H1 (cell line): ENCODE data around the gene C2orf76. TPM values are rescaled to one million over a fixed set of nuclear protein-coding genes. Genes with fewer than 3 reads are reported as not detected.

Experiments
- CTCF ChIA-PET: fragments of 300-600 bp; sonication (Branson Sonifier 250); formaldehyde crosslinking; loops from one replicate; lab custom pipeline; 2021; ENCODE audit not compliant: partially characterized antibody; lab: Charles Lee
- POLR2A ChIA-PET: fragments of 300-600 bp; sonication (Branson Sonifier 250); formaldehyde crosslinking; loops from one replicate; lab custom pipeline; 2021; ENCODE audit warnings: inconsistent platforms; ENCODE audit not compliant: partially characterized antibody; lab: Charles Lee
- DNase-seq, 2 experiments: peaks; one replicate each; pipeline versions ENCODE4 v3.0.0 to v3.0.0-alpha.2; 2010 to 2022; ENCODE audit warnings: low spot score in 2 of 2, low read depth in 1 of 2, mixed read lengths in 1 of 2
- FAIRE-seq: peaks from 2 replicates; lab custom pipeline; 2011; peaks lifted over from hg19 to GRCh38; lab: Jason Lieb, UNC
- H2AFZ ChIP-seq: 2 replicates; pipeline ENCODE4 v1.8.1; 2012; ENCODE audit warnings: low read length, inconsistent platforms
- H2AK5ac ChIP-seq: 2 replicates; pipeline ENCODE4 v1.6.1; 2013; ENCODE audit warnings: low read depth, low read length
- H2BK120ac ChIP-seq: replicated peaks from 2 replicates; pipeline ENCODE3; 2013; ENCODE audit warnings: low read depth, low read length, inconsistent platforms
- H2BK12ac ChIP-seq: 2 replicates; pipeline ENCODE4 v1.6.1; 2013; ENCODE audit warnings: low read depth, low read length
- H2BK15ac ChIP-seq: 2 replicates; pipeline ENCODE4 v1.6.1; 2013; ENCODE audit warnings: low read length
- H2BK20ac ChIP-seq: 2 replicates; pipeline ENCODE4 v1.6.1; 2013; ENCODE audit warnings: low read length
- H2BK5ac ChIP-seq: 2 replicates; pipeline ENCODE4 v1.6.1; 2013; ENCODE audit warnings: low read depth, low read length
- H3K14ac ChIP-seq: 2 replicates; pipeline ENCODE4 v1.6.1; 2013; ENCODE audit warnings: inconsistent platforms; ENCODE audit not compliant: insufficient read length
- H3K18ac ChIP-seq: 2 replicates; pipeline ENCODE4 v1.6.1; 2013; ENCODE audit warnings: low read length; ENCODE audit errors: extremely low read depth
- H3K23ac ChIP-seq: 2 replicates; pipeline ENCODE4 v1.6.1; 2013; ENCODE audit warnings: inconsistent platforms; ENCODE audit not compliant: insufficient read length
- H3K23me2 ChIP-seq: 2 replicates; pipeline ENCODE4 v1.6.1; 2013; ENCODE audit warnings: low read depth, low read length
- H3K27ac ChIP-seq: 2 replicates; pipeline ENCODE4 v1.6.1; 2011; ENCODE audit warnings: low read depth, low read length, inconsistent platforms
- H3K27me3 ChIP-seq, 4 experiments: replicated peaks in 1 of 4; 1 replicate in 1 of 4; 2 replicates in 3 of 4; pipeline versions ENCODE4 v1.6.1 to v1.8.1; 2011 to 2013; ENCODE audit warnings: low read length in 3 of 4, mild to moderate bottlenecking in 3 of 4, inconsistent platforms in 2 of 4, mixed read lengths in 2 of 4, moderate library complexity in 1 of 4; ENCODE audit not compliant: control insufficient read depth in 3 of 4, insufficient read depth in 3 of 4; ENCODE audit errors: extremely low read depth in 1 of 4
- H3K36me3 ChIP-seq, 4 experiments: 2 replicates each; pipeline versions ENCODE4 v1.6.1 to v1.8.1; 2011 to 2013; ENCODE audit warnings: mild to moderate bottlenecking in 4 of 4, low read length in 3 of 4, moderate library complexity in 2 of 4, control low read depth in 1 of 4, inconsistent platforms in 1 of 4; ENCODE audit not compliant: insufficient read depth in 4 of 4, control insufficient read depth in 2 of 4
- H3K4ac ChIP-seq: replicated peaks from 2 replicates; pipeline ENCODE3; 2013; ENCODE audit warnings: low read length, low read depth, mixed read lengths, inconsistent platforms; ENCODE audit not compliant: insufficient read length
- H3K4me1 ChIP-seq, 4 experiments: replicated peaks in 1 of 4; 1 replicate in 1 of 4; 2 replicates in 3 of 4; pipeline versions ENCODE4 v1.6.1 to v1.8.1; 2011 to 2013; ENCODE audit warnings: low read length in 3 of 4, inconsistent platforms in 2 of 4, mixed read lengths in 1 of 4; ENCODE audit not compliant: insufficient read depth in 4 of 4, control insufficient read depth in 3 of 4
- H3K4me2 ChIP-seq, 2 experiments: 2 replicates each; pipeline versions ENCODE4 v1.6.1 to v1.8.1; 2011 to 2013; ENCODE audit warnings: low read depth in 2 of 2, low read length in 2 of 2, control low read depth in 1 of 2, inconsistent platforms in 1 of 2, mild to moderate bottlenecking in 1 of 2; ENCODE audit not compliant: insufficient read depth in 1 of 2
- H3K4me3 ChIP-seq, 4 experiments: fragments of 200-600, 300-600 bp in 1 of 4; sonication (generic), shearing (Covaris generic), sonication (Bioruptor Twin) in 1 of 4; 2 replicates each; pipeline versions ENCODE4 v1.5.1 to v1.8.1; 2011 to 2016; ENCODE audit warnings: low read length in 4 of 4, low read depth in 3 of 4, control low read depth in 2 of 4, inconsistent platforms in 2 of 4, mild to moderate bottlenecking in 2 of 4, mixed read lengths in 1 of 4, moderate library complexity in 1 of 4; ENCODE audit not compliant: insufficient read depth in 2 of 4; ENCODE audit errors: extremely low read depth in 1 of 4
- H3K56ac ChIP-seq: replicated peaks from 2 replicates; pipeline ENCODE3; 2013; ENCODE audit warnings: low read depth, mild to moderate bottlenecking, mixed read lengths, low read length, inconsistent platforms; ENCODE audit not compliant: insufficient read length
- H3K79me1 ChIP-seq: 2 replicates; pipeline ENCODE4 v1.6.1; 2013; ENCODE audit warnings: low read depth, low read length, control low read depth
- H3K79me2 ChIP-seq, 2 experiments: 2 replicates each; pipeline versions ENCODE4 v1.6.1 to v1.8.1; 2012 to 2013; ENCODE audit warnings: low read length in 2 of 2, mild to moderate bottlenecking in 2 of 2, inconsistent platforms in 1 of 2; ENCODE audit not compliant: insufficient read depth in 2 of 2, control insufficient read depth in 1 of 2
- H3K9ac ChIP-seq, 4 experiments: replicated peaks in 1 of 4; 1 replicate in 1 of 4; 2 replicates in 3 of 4; pipeline versions ENCODE4 v1.6.1 to v1.8.1; 2011 to 2013; ENCODE audit warnings: low read depth in 3 of 4, low read length in 3 of 4, control low read depth in 2 of 4, mild to moderate bottlenecking in 2 of 4, moderate library complexity in 2 of 4, inconsistent platforms in 1 of 4; ENCODE audit errors: extremely low read depth in 1 of 4
- H3K9me3 ChIP-seq, 2 experiments: 2 replicates each; pipeline versions ENCODE4 v1.6.1 to v1.8.1; 2012 to 2013; ENCODE audit warnings: mild to moderate bottlenecking in 2 of 2, moderate library complexity in 2 of 2, control low read depth in 1 of 2, inconsistent platforms in 1 of 2, low read depth in 1 of 2, low read length in 1 of 2, mixed read lengths in 1 of 2; ENCODE audit not compliant: insufficient read depth in 2 of 2
- H4K20me1 ChIP-seq, 2 experiments: replicated peaks in 1 of 2; 2 replicates each; pipeline versions ENCODE3 to v1.8.1; 2011 to 2013; ENCODE audit warnings: inconsistent platforms in 2 of 2, low read length in 2 of 2, mild to moderate bottlenecking in 1 of 2; ENCODE audit not compliant: insufficient read depth in 2 of 2, control insufficient read depth in 1 of 2
- H4K5ac ChIP-seq: 2 replicates; pipeline ENCODE4 v1.6.1; 2013; ENCODE audit warnings: low read length, low read depth, mixed read lengths, inconsistent platforms; ENCODE audit not compliant: insufficient read length
- H4K8ac ChIP-seq: 2 replicates; pipeline ENCODE4 v1.8.0; 2013; ENCODE audit warnings: mild to moderate bottlenecking, moderate library complexity, low read length, inconsistent platforms; ENCODE audit not compliant: insufficient read depth; ENCODE audit errors: extremely low read depth
- H4K91ac ChIP-seq: replicated peaks from 2 replicates; pipeline ENCODE3; 2013; ENCODE audit warnings: low read length, mixed read lengths, inconsistent platforms; ENCODE audit not compliant: insufficient read length
- BCL11A ChIP-seq, 2 experiments: IDR thresholded peaks; one replicate each; pipeline ENCODE4 v1.6.1; 2011; ENCODE audit warnings: low read depth in 2 of 2, low read length in 2 of 2, mild to moderate bottlenecking in 2 of 2
- CBX8 ChIP-seq: fragments of 300-800, 300-1000 bp; sonication (generic); IDR thresholded peaks from 2 replicates; pipeline ENCODE4 v1.7.1; 2016; ENCODE audit warnings: low read depth, low read length, borderline replicate concordance
- CEBPB ChIP-seq: IDR thresholded peaks from 2 replicates; pipeline ENCODE4 v1.6.1; 2012; ENCODE audit warnings: low read depth, low read length
- CHD1 ChIP-seq: IDR thresholded peaks from 2 replicates; pipeline ENCODE4 v1.6.1; 2012; ENCODE audit warnings: low read depth, low read length, improper control_type of control experiment
- EP300 ChIP-seq, 2 experiments: IDR thresholded peaks; 1 replicate in 1 of 2; 2 replicates in 1 of 2; pipeline ENCODE4 v1.6.1; 2011 to 2012; ENCODE audit warnings: low read depth in 2 of 2, low read length in 2 of 2, mild to moderate bottlenecking in 2 of 2, borderline replicate concordance in 1 of 2, inconsistent platforms in 1 of 2, moderate library complexity in 1 of 2
- EZH2 ChIP-seq: fragments of 200-600 bp; sonication (generic); IDR thresholded peaks from 2 replicates; pipeline ENCODE4 v1.7.1; 2012; ENCODE audit warnings: low read depth, mild to moderate bottlenecking, moderate library complexity, low read length, inconsistent platforms; ENCODE audit not compliant: severe bottlenecking
- HDAC2 ChIP-seq, 2 experiments: fragments of 300-600 bp in 1 of 2; sonication (generic) in 1 of 2; IDR thresholded peaks; 2 replicates each; pipeline ENCODE4 v1.6.1; 2011 to 2012; ENCODE audit warnings: low read depth in 2 of 2, low read length in 2 of 2, mild to moderate bottlenecking in 2 of 2, moderate library complexity in 2 of 2, borderline replicate concordance in 1 of 2, inconsistent platforms in 1 of 2
- KDM4A ChIP-seq: IDR thresholded peaks from one replicate; pipeline ENCODE4 v1.7.1; 2012; ENCODE audit warnings: low read depth, mild to moderate bottlenecking, moderate library complexity, low read length, inconsistent platforms; ENCODE audit not compliant: severe bottlenecking
- MAFK ChIP-seq: IDR thresholded peaks from 2 replicates; pipeline ENCODE4 v1.6.1; 2012; ENCODE audit warnings: low read depth, mild to moderate bottlenecking, improper control_type of control experiment, low read length
- RAD21 ChIP-seq, 2 experiments: IDR thresholded peaks in 1 of 2; conservative IDR thresholded peaks in 1 of 2; 2 replicates each; pipeline ENCODE4 v1.6.1; 2011; ENCODE audit warnings: low read depth in 2 of 2, low read length in 2 of 2, improper control_type of control experiment in 1 of 2, inconsistent platforms in 1 of 2, mild to moderate bottlenecking in 1 of 2, moderate library complexity in 1 of 2
- SRF ChIP-seq: IDR thresholded peaks from 2 replicates; pipeline ENCODE4 v1.6.1; 2011; ENCODE audit warnings: mild to moderate bottlenecking, low read depth, low read length, moderate library complexity
- ZNF274 ChIP-seq: IDR thresholded peaks from 2 replicates; pipeline ENCODE4 v1.7.0; 2012; ENCODE audit warnings: low read length, borderline replicate concordance; ENCODE audit errors: extremely low read depth
- WGBS, 2 experiments: shearing (Covaris generic) in 1 of 2; methylation state at CpG; one replicate each; pipeline versions ENCODE4 v1.1.6 to v1.1.7; 2013 to 2015; ENCODE audit warnings: low lambda C conversion rate in 2 of 2, mixed read lengths in 2 of 2, inconsistent platforms in 1 of 2, low coverage in 1 of 2, missing lambda C conversion rate in 1 of 2; ENCODE audit not compliant: insufficient replicate concordance in 2 of 2, insufficient coverage in 1 of 2, insufficient read length in 1 of 2; ENCODE audit errors: extremely low coverage in 1 of 2, missing lambda C conversion rate in 1 of 2; 5-methylcytosine and 5-hydroxymethylcytosine counted together
- polyA plus RNA-seq, 7 experiments: library from polyadenylated mRNA; depleted of rRNA in 3 of 7; stranded (reverse) in 5 of 7; unstranded in 2 of 7; fragments of >200 nt in 5 of 7; fragments of 200-250 nt in 2 of 7; gene quantifications; 1 replicate in 5 of 7; 2 replicates in 1 of 7; 4 replicates in 1 of 7; pipeline versions ENCODE4 v1.2.1 to v1.2.3, GENCODE V29; 2011 to 2013; ENCODE audit warnings: missing spikeins in 2 of 7, mixed read lengths in 2 of 7
- total RNA-seq: library from RNA; stranded (reverse); fragmentation: NEBNext Ultra II Directional; extraction: Animal tissue kit (Norgen Biotek cat#: 25700); gene quantifications from 2 replicates; pipeline ENCODE4 v1.2.1, GENCODE V29; 2021
- TF ChIP-seq, protein P1 (sequence below): IDR thresholded peaks from 2 replicates; pipeline ENCODE4 v1.6.1; 2011; ENCODE audit warnings: low read depth, mild to moderate bottlenecking, low read length; ENCODE audit not compliant: insufficient read depth

Gene C2orf76
- total and polyA plus RNA-seq, 2 of the 8 experiments (the other 6 are each of a cell fraction or from before 2014, with no cell fraction given) = 4.4 to 5.0 TPM

- H4K91ac ChIP-seq = no peak overlapping the region
- CTCF ChIA-PET = interaction anchor here (0.7 to 21.3 kb wide), 12 partner anchors 24 to 250 kb away, joined by 3 to 411 read pairs (median 6); no protein-coding TSS in a partner anchor
- no peak overlapping the region for H2AK5ac ChIP-seq
- H3K23me2 ChIP-seq = no peaks in the 10 kb centered on the region
- no peak overlapping the region for H2BK5ac ChIP-seq
- no peak overlapping the region for H3K4me3 ChIP-seq
- H3K9ac ChIP-seq = no peak overlapping the region
- no peak overlapping the region for H2BK20ac ChIP-seq
- no peak overlapping the region for H3K56ac ChIP-seq
- H4K20me1 ChIP-seq = no peaks in the 10 kb centered on the region
- no peak overlapping the region for H2BK12ac ChIP-seq
- no peaks in the 10 kb centered on the region for H3K9me3 ChIP-seq
- no peaks in the 10 kb centered on the region for H3K36me3 ChIP-seq
- H3K27me3 ChIP-seq = no peaks in the 10 kb centered on the region
- no peak overlapping the region for H3K27ac ChIP-seq
- H3K79me2 ChIP-seq = no peaks in the 10 kb centered on the region
- no peak overlapping the region for H3K14ac ChIP-seq
- FAIRE-seq (no peak), DNase-seq (no peak)
- 81% methylated on average over 4 of the region's 4 CpGs; no CpG with 5 or more reads in 1 of the 2 experiments for WGBS, 2 experiments
- H2AFZ ChIP-seq = no peak overlapping the region
- no peaks in the 10 kb centered on the region for H3K79me1 ChIP-seq
- no peaks in the 10 kb centered on the region for H3K4me1 ChIP-seq
- POLR2A ChIA-PET = interaction anchor here (1.6 kb wide), 1 partner anchor 33 kb away, joined by 4 read pairs; no protein-coding TSS in a partner anchor
- no peak overlapping the region for H3K4me2 ChIP-seq
- no peak overlapping the region for H3K23ac ChIP-seq
- no peak overlapping the region for H3K18ac ChIP-seq
- no peak overlapping the region for H2BK120ac ChIP-seq
- no peak overlapping the region for H2BK15ac ChIP-seq
- H4K5ac ChIP-seq = no peak overlapping the region
- no peak overlapping the region for H3K4ac ChIP-seq
- no peak overlapping the region for H4K8ac ChIP-seq
- TF ChIP-seq EP300 (IDR thresholded peaks at IDR 0.05; ENCODE audit: borderline replicate concordance in 1 of 2, low read depth in 2 of 2, low read length in 2 of 2) (no peak), SRF (no peak), CBX8 (no peak), RAD21 (IDR thresholded peaks at IDR 0.05 in 1 of 2, conservative IDR thresholded peaks at IDR 0.05 in 1 of 2; ENCODE audit: low read depth in 2 of 2, low read length in 2 of 2) (no peak), CHD1 (no peak), MAFK (no peak), BCL11A (IDR thresholded peaks at IDR 0.05; ENCODE audit: low read depth in 2 of 2, low read length in 2 of 2) (no peak), EZH2 (no peak), HDAC2 (IDR thresholded peaks at IDR 0.05; ENCODE audit: borderline replicate concordance in 1 of 2, low read depth in 2 of 2, low read length in 2 of 2) (no peak), CEBPB (no peak), ZNF274 (no peak), KDM4A (no peak)
- TF ChIP-seq, protein P1, sequence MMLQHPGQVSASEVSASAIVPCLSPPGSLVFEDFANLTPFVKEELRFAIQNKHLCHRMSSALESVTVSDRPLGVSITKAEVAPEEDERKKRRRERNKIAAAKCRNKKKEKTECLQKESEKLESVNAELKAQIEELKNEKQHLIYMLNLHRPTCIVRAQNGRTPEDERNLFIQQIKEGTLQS = no peak
Measured at GRCh38 chr2:119409506-119409905, 42.9 kb upstream of the C2orf76 start.
